Adrenal gland (tissue), 12 donors: ENCODE measurements around the gene BUB3. TPM values are rescaled to one million over a fixed set of nuclear protein-coding genes. Genes with fewer than 3 reads are reported as not detected.
"Not testable (repeated sequence)": the region's sequence is repeated elsewhere in the genome, so short reads cannot be mapped to it uniquely, and the experiment has no call there.

ENCODE experiments used
- DNase-seq, 7 donors: peaks; one replicate each; pipeline ENCODE4 v3.0.0-alpha.2; 2019 to 2020
- H3K27ac ChIP-seq, 5 donors: fragments of 200-600 bp; sonication (generic) in 4 of 5; 1 replicate in 3 of 5; 2 replicates in 2 of 5; pipeline versions ENCODE4 v1.5.1 to v1.8.0; 2016 to 2020; ENCODE audit warnings: mild to moderate bottlenecking in 1 of 5
- H3K27me3 ChIP-seq: fragments of 200-600 bp; 2 replicates; pipeline ENCODE4 v1.8.0; 2021
- H3K36me3 ChIP-seq, 2 donors: fragments of 200-600 bp; replicated peaks in 1 of 2; 1 replicate in 1 of 2; 2 replicates in 1 of 2; pipeline versions ENCODE4 v1.5.1 to v1.8.0; 2018 to 2022
- H3K4me1 ChIP-seq, 2 donors: fragments of 200-600 bp; replicated peaks in 1 of 2; 1 replicate in 1 of 2; 2 replicates in 1 of 2; pipeline versions ENCODE4 v1.5.1 to v1.8.0; 2018 to 2021
- H3K4me3 ChIP-seq, 4 donors: fragments of 200-600 bp; sonication (generic) in 3 of 4; one replicate each; pipeline ENCODE4 v1.5.1; 2016 to 2018
- H3K9me3 ChIP-seq, 3 donors: fragments of 200-600 bp; sonication (generic) in 1 of 3; replicated peaks in 1 of 3; 1 replicate in 2 of 3; 2 replicates in 1 of 3; pipeline versions ENCODE4 v1.5.1 to v1.8.0; 2016 to 2021
- CTCF ChIP-seq, 6 experiments: fragments of 450-650 bp in 4 of 6; fragments of 200-600 bp in 2 of 6; sonication (generic) in 1 of 6; IDR thresholded peaks; 1 replicate in 5 of 6; 2 replicates in 1 of 6; pipeline versions ENCODE4 v1.5.1 to v1.8.0; 2016 to 2021; ENCODE audit warnings: antibody characterized with exemption in 6 of 6, mild to moderate bottlenecking in 2 of 6, moderate library complexity in 1 of 6
- POLR2A ChIP-seq, 2 donors: fragments of 450-650 bp; IDR thresholded peaks; one replicate each; pipeline ENCODE4 v1.6.1; 2017; ENCODE audit warnings: antibody characterized with exemption in 2 of 2, mild to moderate bottlenecking in 2 of 2, moderate library complexity in 1 of 2
- whole genome bisulfite sequencing, 4 donors: extraction: QIAGEN DNeasy Blood & Tissue Kit in 2 of 4; methylation state at CpG; one replicate each; pipeline versions ENCODE4 v1.1.5 to v1.1.7; 2013 to 2017; 5-methylcytosine and 5-hydroxymethylcytosine counted together
- intact Hi-C, 2 donors: fragments of 100-400 bp; cut with DNase I; formaldehyde crosslinking; loops; one replicate each; pipeline versions ENCODE4 v1.14.1 to v1.15.0; 2022 to 2023
- polyA plus RNA-seq, 3 donors: library from polyadenylated mRNA; stranded (reverse); fragments of 200-250 nt in 2 of 3; fragments of 350-450 nt in 1 of 3; fragmentation: Illumina TruSeq in 1 of 3; extraction: RNeasy Lipid Tissue Mini Kit (QIAGEN cat#74804) in 1 of 3; gene quantifications; one replicate each; pipeline ENCODE4 v1.2.3, GENCODE V29; 2013 to 2014
- total RNA-seq, 9 donors: library from RNA; depleted of rRNA in 4 of 9; stranded (reverse); fragments of >200 nt in 4 of 9; fragments of 120-200 nt in 1 of 9; fragmentation: NEBNext Ultra II Directional in 1 of 9; extraction: Animal tissue kit (Norgen Biotek cat#: 25700) in 1 of 9; gene quantifications; one replicate each; pipeline versions ENCODE4 v1.1.0 to v1.2.4, GENCODE V29; 2013 to 2023
- donor health status: healthy with polysubstance abuse.
- donor health status: Bipolar disorder and iron deficiency.
- donor health status: DM: yes; HTN: yes; CAD: no.
- donor health status: DM: no; HTN: no; CAD: no.
- donor health status: DM: no; HTN: no; CAD: no.
- donor health status: DM: yes; HTN: yes; CAD: no.

Gene BUB3
- total and polyA plus RNA-seq, 12 donors = 23.8 to 167 (median 106) TPM

- DNase-seq = no peak
- peaks cover 0 to 20% of the 10 kb centered on the region in 2 donors for H3K36me3 ChIP-seq
Measured at GRCh38 chr10:123166618-123167017, 12.4 kb downstream of the BUB3 start.

GRCh38 chr10:123170961-123171360, 16.8 kb downstream of the BUB3 start:
- H3K27ac ChIP-seq = peak overlapping the region in 3 of 5 donors; percentile 18 to 60 (median 42)
- peaks cover 0 to 11% of the 10 kb centered on the region in 2 donors for H3K4me1 ChIP-seq
- no peaks in the 10 kb centered on the region for H3K9me3 ChIP-seq
- WGBS, 4 donors = 84 to 92% (median 90%) methylated on average over 4 of the region's 4 CpGs
- H3K27me3 ChIP-seq = no peaks in the 10 kb centered on the region
- H3K4me3 ChIP-seq = no peak overlapping the region
- no peaks in the 10 kb centered on the region for H3K36me3 ChIP-seq
- TF ChIP-seq CTCF (IDR thresholded peaks at IDR 0.05) (no peak), POLR2A (IDR thresholded peaks at IDR 0.05) (no peak)
- intact Hi-C loops = no loop called here
- DNase-seq = no peak

More at GRCh38 chr10:123166618-123167017, 12.4 kb downstream of the BUB3 start:
- no peak overlapping the region for H3K4me3 ChIP-seq
- H3K27me3 ChIP-seq = no peaks in the 10 kb centered on the region
- H3K4me1 ChIP-seq = peaks cover 0 to 17% of the 10 kb centered on the region in 2 donors
- intact Hi-C loops = no loop called here
- 93 to 98% (median 96%) methylated on average over 2 of the region's 2 CpGs for WGBS, 4 donors
- TF ChIP-seq POLR2A (IDR thresholded peaks at IDR 0.05) (no peak), CTCF (IDR thresholded peaks at IDR 0.05) (no peak)
- no peak overlapping the region for H3K27ac ChIP-seq
- H3K9me3 ChIP-seq = no peaks in the 10 kb centered on the region

GRCh38 chr10:123171616-123172015, 17.4 kb downstream of the BUB3 start:
- Histone ChIP-seq H3K27ac (peak overlapping the region in 3 of 5 donors; percentile 18 to 71 (median 60)), H3K4me1 (peaks cover 0 to 11% of the 10 kb centered on the region in 2 donors)
- H3K27me3 ChIP-seq, H3K9me3 ChIP-seq, H3K36me3 ChIP-seq, intact Hi-C loops, H3K4me3 ChIP-seq: not testable (repeated sequence)
- WGBS, 4 donors = 41 to 56% (median 46%) methylated on average over 10 of the region's 10 CpGs
- DNase-seq = peak; percentile 55 to 83 (median 74)

- Histone ChIP-seq H3K27ac (no peak overlapping the region), H3K36me3 (no peaks in the 10 kb centered on the region)
- 75 to 88% (median 83%) methylated on average over 9 of the region's 9 CpGs for WGBS, 4 donors
Measured at GRCh38 chr10:123175389-123176387, 21.5 kb downstream of the BUB3 start.

GRCh38 chr10:123178390-123178789, 24.2 kb downstream of the BUB3 start:
- H3K36me3 ChIP-seq, H3K4me3 ChIP-seq, H3K27ac ChIP-seq, H3K27me3 ChIP-seq, H3K9me3 ChIP-seq, intact Hi-C loops, DNase-seq, H3K4me1 ChIP-seq: not testable (repeated sequence)
- 93 to 98% (median 98%) methylated on average over 4 of the region's 4 CpGs for WGBS, 4 donors

More at GRCh38 chr10:123175389-123176387, 21.5 kb downstream of the BUB3 start:
- no peak overlapping the region for H3K4me3 ChIP-seq
- no peaks in the 10 kb centered on the region for H3K9me3 ChIP-seq
- H3K4me1 ChIP-seq = peaks cover 5 to 18% of the 10 kb centered on the region in 2 donors
- no peak for DNase-seq
- TF ChIP-seq CTCF (IDR thresholded peaks at IDR 0.05) (no peak), POLR2A (IDR thresholded peaks at IDR 0.05) (no peak)
- intact Hi-C loops = no loop called here
- H3K27me3 ChIP-seq = no peaks in the 10 kb centered on the region
